GM12891 (cell line): ENCODE results near the gene SAMD10.

Experiments
- DNase-seq: peaks from one replicate; pipeline ENCODE4 v3.0.0; 2011; ENCODE audit warnings: low spot score; ENCODE audit not compliant: insufficient read length
- FAIRE-seq: peaks from 2 replicates; lab custom pipeline; 2011; peaks lifted over from hg19 to GRCh38; lab: Jason Lieb, UNC
- PAX5 ChIP-seq: IDR thresholded peaks from 2 replicates; pipeline ENCODE4 v1.6.1; 2011; ENCODE audit warnings: low read length, moderate library complexity, mild to moderate bottlenecking; ENCODE audit not compliant: insufficient read depth, severe bottlenecking
- POLR2A ChIP-seq: IDR thresholded peaks from 2 replicates; pipeline ENCODE4 v1.6.1; 2011; ENCODE audit warnings: low read depth, low read length, control low read depth
- POLR2AphosphoS5 ChIP-seq: IDR thresholded peaks from 2 replicates; pipeline ENCODE4 v1.6.1; 2011; ENCODE audit warnings: low read depth, low read length, control low read depth
- POU2F2 ChIP-seq: IDR thresholded peaks from 2 replicates; pipeline ENCODE4 v1.6.1; 2011; ENCODE audit warnings: low read depth, mild to moderate bottlenecking, control low read depth, low read length, moderate library complexity
- SPI1 ChIP-seq: IDR thresholded peaks from 2 replicates; pipeline ENCODE4 v1.6.1; 2011; ENCODE audit warnings: low read depth, low read length, control low read depth
- TAF1 ChIP-seq: IDR thresholded peaks from 2 replicates; pipeline ENCODE4 v1.6.1; 2011; ENCODE audit warnings: low read depth, low read length, control low read depth

Gene SAMD10

GRCh38 chr20:63955827-63956663 is 23.4 kb downstream of the SAMD10 start, which contains the start of gene UCKL1:
TSS of gene UCKL1 (minus strand) at chr20:63956416. CDS start at chr20:63956372, 44 bp downstream.
- TF ChIP-seq PAX5 (no peak), POU2F2 (no peak), POLR2A (peak; percentile 78), TAF1 (peak; percentile 53), POLR2AphosphoS5 (peak; percentile 73; the same call in 1 of the 2 replicates), SPI1 (no peak)
- peak; percentile 97 for DNase-seq
- FAIRE-seq, result peak; percentile 51

GRCh38 chr20:63955281-63955826 is 24.1 kb downstream of the SAMD10 start:
- TF ChIP-seq POLR2AphosphoS5 (no peak), POU2F2 (no peak), PAX5 (no peak), POLR2A (no peak; the same call in 1 of the 2 replicates), TAF1 (no peak), SPI1 (no peak)
- FAIRE-seq (no peak), DNase-seq (no peak)

- no peak for FAIRE-seq
- no peak for TF ChIP-seq POLR2AphosphoS5
- TF ChIP-seq SPI1, result no peak
- no peak for TF ChIP-seq PAX5
- TF ChIP-seq TAF1, result no peak
- TF ChIP-seq POU2F2, result no peak
- no peak for TF ChIP-seq POLR2A
- DNase-seq, result no peak
Observed at GRCh38 chr20:63953764-63954429, 25.5 kb downstream of the SAMD10 start.

DNA sequence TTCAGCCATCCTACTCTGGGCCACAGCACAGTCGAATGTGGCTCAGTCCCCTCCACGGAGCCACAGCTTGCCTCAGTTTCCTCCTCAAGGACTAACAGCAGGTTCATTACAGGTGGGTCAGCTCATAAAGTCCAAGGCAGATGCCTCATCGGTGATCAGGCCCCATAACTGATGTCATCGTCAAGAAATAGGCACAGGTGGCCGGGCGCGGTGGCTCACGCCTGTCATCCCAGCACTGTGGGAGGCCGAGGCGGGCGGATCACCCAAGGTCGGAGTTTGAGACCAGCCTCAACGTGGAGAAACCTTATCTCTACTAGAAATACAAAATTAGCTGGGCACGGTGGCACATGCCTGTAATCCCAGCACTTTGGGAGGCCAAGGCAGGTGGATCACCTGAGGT is 26.7 kb downstream of the SAMD10 start:
- FAIRE-seq (no peak), DNase-seq (no peak)
- TF ChIP-seq PAX5, result no peak
- no peak for TF ChIP-seq POLR2AphosphoS5
- no peak for TF ChIP-seq POU2F2
- no peak for TF ChIP-seq POLR2A
- no peak for TF ChIP-seq SPI1
- no peak for TF ChIP-seq TAF1

DNA sequence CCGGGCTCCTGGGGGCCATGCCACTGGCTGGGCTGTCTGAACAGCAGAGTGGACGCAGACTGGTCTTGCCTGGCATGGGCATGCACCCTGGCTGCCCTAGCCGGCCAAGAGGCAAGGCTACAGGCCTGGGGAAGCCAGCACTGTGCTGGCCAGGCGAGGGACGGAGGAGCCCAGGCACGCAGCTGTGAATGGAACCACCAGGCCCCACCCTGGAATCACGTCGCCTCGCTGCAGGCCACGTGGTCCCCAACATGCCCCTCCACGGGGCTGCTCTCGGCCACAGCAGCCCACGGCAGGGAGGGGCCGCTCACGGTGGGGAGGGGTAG is 27.3 kb downstream of the SAMD10 start:
- FAIRE-seq (no peak), DNase-seq (no peak)
- TF ChIP-seq TAF1 (no peak), POU2F2 (no peak), POLR2A (no peak), PAX5 (no peak), POLR2AphosphoS5 (no peak), SPI1 (no peak)

DNA sequence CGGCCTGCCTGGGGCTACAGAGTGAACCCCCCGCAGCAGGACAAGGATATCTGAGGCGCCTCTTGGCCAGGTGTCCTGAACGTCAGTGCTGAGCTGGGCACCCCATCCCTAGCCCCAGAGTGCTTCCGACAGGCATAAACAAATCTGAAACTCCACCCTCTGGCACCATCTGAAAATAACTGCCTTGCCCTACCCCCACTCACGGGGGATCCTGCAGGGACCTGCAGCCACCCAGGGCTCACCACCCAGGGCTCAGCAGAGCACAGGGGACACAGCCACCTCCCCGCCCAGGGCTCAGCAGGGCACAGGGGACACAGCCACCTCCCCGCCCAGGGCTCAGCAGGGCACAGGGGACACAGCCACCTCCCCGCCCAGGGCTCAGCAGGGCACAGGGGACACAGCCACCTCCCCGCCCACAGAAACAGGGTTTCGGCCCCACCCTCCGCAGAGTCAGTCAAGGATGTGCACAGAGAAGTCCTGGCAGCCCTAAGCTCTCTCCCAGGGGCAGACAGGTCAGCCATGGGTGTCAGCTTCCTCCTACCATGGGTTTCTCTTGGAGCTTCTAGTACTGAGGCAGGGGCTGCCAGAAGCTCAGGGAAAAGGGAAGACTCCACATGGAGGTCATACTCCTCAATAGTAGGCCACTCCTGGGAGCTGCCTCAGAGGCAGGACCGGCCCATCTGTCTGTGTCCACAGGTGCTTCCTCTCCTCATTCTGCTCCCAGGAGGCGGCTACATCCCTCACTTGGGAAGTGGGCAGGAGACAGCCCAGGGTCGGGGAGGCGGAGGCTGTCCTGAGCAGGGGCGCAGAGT is 27.8 kb downstream of the SAMD10 start:
- FAIRE-seq (no peak), DNase-seq (no peak)
- TF ChIP-seq POLR2AphosphoS5 (no peak), POLR2A (no peak), PAX5 (no peak), TAF1 (no peak), POU2F2 (no peak), SPI1 (no peak)

GRCh38 chr20:63950701-63951397 is 28.6 kb downstream of the SAMD10 start:
- FAIRE-seq, result no peak

GRCh38 chr20:63947638-63948456 is 31.6 kb downstream of the SAMD10 start:
- TF ChIP-seq PAX5, result no peak
- no peak for TF ChIP-seq POU2F2
- TF ChIP-seq POLR2A, result no peak
- FAIRE-seq (no peak), DNase-seq (no peak)

More at GRCh38 chr20:63950701-63951397, 28.6 kb downstream of the SAMD10 start:
- DNase-seq, result no peak
- no peak for TF ChIP-seq SPI1
- TF ChIP-seq PAX5, result no peak
- no peak for TF ChIP-seq POLR2A
- TF ChIP-seq TAF1, result no peak
- no peak for TF ChIP-seq POLR2AphosphoS5
- TF ChIP-seq POU2F2, result no peak
